Tibial nerve (tissue), 4 donors: ENCODE measurements around the gene KCNIP3.

Experiments
- EP300 ChIP-seq, 2 donors: sonication (generic); formaldehyde crosslinking; IDR thresholded peaks; one replicate each; pipeline ENCODE4 v1.6.1; 2017; ENCODE audit warnings: antibody characterized with exemption in 2 of 2, mild to moderate bottlenecking in 1 of 2
- POLR2A ChIP-seq, 2 donors: fragments of 450-650 bp; IDR thresholded peaks; one replicate each; pipeline ENCODE4 v1.6.1; 2017; ENCODE audit warnings: antibody characterized with exemption in 2 of 2, mild to moderate bottlenecking in 2 of 2, moderate library complexity in 2 of 2
- TF ChIP-seq, protein P1 (sequence below), 5 experiments: fragments of 200-600 bp in 3 of 5; fragments of 450-650 bp in 2 of 5; sonication (generic) in 3 of 5; IDR thresholded peaks; one replicate each; pipeline ENCODE4 v1.5.1; 2016 to 2019; ENCODE audit warnings: antibody characterized with exemption in 5 of 5, mild to moderate bottlenecking in 3 of 5, moderate library complexity in 2 of 5

DNA sequence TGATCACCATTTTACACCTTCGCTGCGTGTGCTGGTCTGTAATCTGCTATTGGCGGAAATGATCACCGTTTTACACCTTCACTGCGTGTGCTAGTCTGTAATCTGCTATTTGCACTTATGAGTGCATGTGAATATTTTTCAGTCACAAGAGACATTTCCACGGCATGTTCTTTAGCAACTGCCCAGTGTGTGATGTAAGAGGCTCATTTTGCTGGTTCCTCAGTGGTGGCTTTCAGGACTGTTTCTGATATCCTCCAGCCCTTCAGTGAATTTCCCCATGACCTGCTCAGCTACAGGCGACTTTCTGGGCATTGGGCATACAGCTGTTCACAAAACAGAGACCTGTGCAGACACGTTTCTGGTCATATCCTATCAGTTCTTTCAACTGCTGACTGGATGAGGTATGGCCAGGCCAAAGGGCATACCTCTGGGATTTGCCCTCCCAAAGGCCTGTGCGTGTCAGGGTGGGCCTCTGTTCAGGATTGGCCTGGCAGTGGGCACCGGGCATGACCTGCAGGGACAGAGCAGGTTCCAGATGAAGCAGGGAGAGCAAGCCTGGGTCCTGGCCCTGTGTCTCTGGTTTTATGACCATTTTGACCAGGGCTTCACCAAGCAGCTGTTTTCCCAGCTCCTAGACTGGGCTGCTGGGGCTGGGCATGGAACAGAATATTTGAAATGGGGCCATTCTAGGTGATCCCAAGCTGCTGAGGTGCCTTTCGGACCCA, 23.4 kb upstream of the KCNIP3 start:
- no peak for TF ChIP-seq POLR2A (IDR thresholded peaks at IDR 0.05)
- TF ChIP-seq, protein P1, sequence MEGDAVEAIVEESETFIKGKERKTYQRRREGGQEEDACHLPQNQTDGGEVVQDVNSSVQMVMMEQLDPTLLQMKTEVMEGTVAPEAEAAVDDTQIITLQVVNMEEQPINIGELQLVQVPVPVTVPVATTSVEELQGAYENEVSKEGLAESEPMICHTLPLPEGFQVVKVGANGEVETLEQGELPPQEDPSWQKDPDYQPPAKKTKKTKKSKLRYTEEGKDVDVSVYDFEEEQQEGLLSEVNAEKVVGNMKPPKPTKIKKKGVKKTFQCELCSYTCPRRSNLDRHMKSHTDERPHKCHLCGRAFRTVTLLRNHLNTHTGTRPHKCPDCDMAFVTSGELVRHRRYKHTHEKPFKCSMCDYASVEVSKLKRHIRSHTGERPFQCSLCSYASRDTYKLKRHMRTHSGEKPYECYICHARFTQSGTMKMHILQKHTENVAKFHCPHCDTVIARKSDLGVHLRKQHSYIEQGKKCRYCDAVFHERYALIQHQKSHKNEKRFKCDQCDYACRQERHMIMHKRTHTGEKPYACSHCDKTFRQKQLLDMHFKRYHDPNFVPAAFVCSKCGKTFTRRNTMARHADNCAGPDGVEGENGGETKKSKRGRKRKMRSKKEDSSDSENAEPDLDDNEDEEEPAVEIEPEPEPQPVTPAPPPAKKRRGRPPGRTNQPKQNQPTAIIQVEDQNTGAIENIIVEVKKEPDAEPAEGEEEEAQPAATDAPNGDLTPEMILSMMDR (IDR thresholded peaks at IDR 0.05), result no peak
- no peak for TF ChIP-seq EP300 (IDR thresholded peaks at IDR 0.05)
